Gastrocnemius medialis (tissue), 4 donors: ENCODE data around the gene NOD2. TPM values are rescaled to one million over a fixed set of nuclear protein-coding genes. Genes with fewer than 3 reads are reported as not detected.

Experiments
- ATAC-seq, 2 donors: fragments of 150-250 bp; one replicate each; pipeline ENCODE4 v1.9.1; 2016
- DNase-seq, 2 donors: peaks; one replicate each; pipeline ENCODE4 v3.0.0-alpha.2; 2019
- H3K27ac ChIP-seq, 4 donors: fragments of 200-600 bp; sonication (generic); 1 replicate in 1 of 4; 2 replicates in 3 of 4; pipeline ENCODE4 v1.5.1; 2016 to 2018; ENCODE audit warnings: mild to moderate bottlenecking in 2 of 4, moderate library complexity in 1 of 4
- H3K27me3 ChIP-seq, 3 donors: fragments of 200-600 bp; sonication (generic) in 2 of 3; 1 replicate in 1 of 3; 2 replicates in 2 of 3; pipeline versions ENCODE4 v1.5.1 to v1.6.0; 2016 to 2019; ENCODE audit warnings: mild to moderate bottlenecking in 1 of 3, moderate library complexity in 1 of 3
- H3K36me3 ChIP-seq, 2 donors: fragments of 200-600 bp; sonication (generic) in 1 of 2; one replicate each; pipeline ENCODE4 v1.5.1; 2017 to 2018
- H3K4me1 ChIP-seq, 2 donors: fragments of 200-600 bp; sonication (generic) in 1 of 2; one replicate each; pipeline ENCODE4 v1.5.1; 2016 to 2017; ENCODE audit warnings: mild to moderate bottlenecking in 2 of 2
- H3K4me3 ChIP-seq, 4 donors: fragments of 200-600 bp; sonication (generic) in 3 of 4; 1 replicate in 1 of 4; 2 replicates in 3 of 4; pipeline ENCODE4 v1.5.1; 2016 to 2019; ENCODE audit warnings: mild to moderate bottlenecking in 2 of 4
- H3K9me3 ChIP-seq, 3 donors: fragments of 200-600 bp; sonication (generic) in 2 of 3; 1 replicate in 1 of 3; 2 replicates in 2 of 3; pipeline ENCODE4 v1.5.1; 2016 to 2019
- CTCF ChIP-seq, 5 experiments: fragments of 450-650 bp in 3 of 5; fragments of 200-600 bp in 2 of 5; sonication (generic) in 2 of 5; IDR thresholded peaks in 4 of 5; conservative IDR thresholded peaks in 1 of 5; 1 replicate in 4 of 5; 2 replicates in 1 of 5; pipeline ENCODE4 v1.5.1; 2016 to 2019; ENCODE audit warnings: antibody characterized with exemption in 5 of 5, mild to moderate bottlenecking in 3 of 5, moderate library complexity in 3 of 5
- POLR2A ChIP-seq, 2 donors: fragments of 450-650 bp; IDR thresholded peaks; one replicate each; pipeline ENCODE4 v1.6.1; 2017; ENCODE audit warnings: antibody characterized with exemption in 2 of 2, mild to moderate bottlenecking in 2 of 2, moderate library complexity in 2 of 2
- in situ Hi-C, 4 donors: fragments of 200-750 bp; cut with MboI; loops; one replicate each; pipeline versions ENCODE4 v1.15.0 to v1.8.0; 2017; ENCODE audit warnings: low sequenced_read_pairs in 4 of 4
- intact Hi-C: fragments of 100-400 bp; cut with DNase I; formaldehyde crosslinking; loops from one replicate; pipeline ENCODE4 v1.15.1; 2023; ENCODE audit warnings: low total_unique reads
- total RNA-seq, 4 donors: library from RNA; depleted of rRNA; stranded (reverse); fragments of >200 nt; gene quantifications; one replicate each; pipeline versions ENCODE4 v1.1.0 to v1.2.3, GENCODE V29; 2016

The NOD2 gene
- total RNA-seq, 4 donors from 2014 or later: 0.27 to 2.1 (median 1.7) TPM

GRCh38 chr16:50684823-50685461 is 8.5 kb upstream of the NOD2 start:
- Histone ChIP-seq H3K4me1 (no peaks in the 10 kb centered on the region), H3K36me3 (no peaks in the 10 kb centered on the region), H3K27ac (no peak overlapping the region), H3K27me3 (no peaks in the 10 kb centered on the region), H3K9me3 (no peaks in the 10 kb centered on the region), H3K4me3 (no peak overlapping the region)
- ATAC-seq (no peak), DNase-seq (no peak)
- in situ Hi-C loops (no loop called here), intact Hi-C loops (no loop called here)
- TF ChIP-seq CTCF (IDR thresholded peaks at IDR 0.05 in 4 of 5, conservative IDR thresholded peaks at IDR 0.05 in 1 of 5) (no peak), POLR2A (IDR thresholded peaks at IDR 0.05) (no peak)

- no peaks in the 10 kb centered on the region for H3K9me3 ChIP-seq
- no peaks in the 10 kb centered on the region for H3K36me3 ChIP-seq
- intact Hi-C loops: no loop called here
- no peaks in the 10 kb centered on the region for H3K27me3 ChIP-seq
- DNase-seq (no peak), ATAC-seq (no peak)
- H3K27ac ChIP-seq: no peak overlapping the region
- H3K4me1 ChIP-seq: no peaks in the 10 kb centered on the region
- TF ChIP-seq CTCF (IDR thresholded peaks at IDR 0.05 in 4 of 5, conservative IDR thresholded peaks at IDR 0.05 in 1 of 5): no peak
- TF ChIP-seq POLR2A (IDR thresholded peaks at IDR 0.05): no peak
- no peak overlapping the region for H3K4me3 ChIP-seq
- in situ Hi-C loops: no loop called here
Measured at GRCh38 chr16:50685462-50686063, 7.8 kb upstream of the NOD2 start.

GRCh38 chr16:50688083-50688482 is 5.3 kb upstream of the NOD2 start:
- DNase-seq: no peak
- Histone ChIP-seq H3K4me3 (no peak overlapping the region), H3K27me3 (no peaks in the 10 kb centered on the region), H3K36me3 (no peaks in the 10 kb centered on the region), H3K27ac (no peak overlapping the region), H3K4me1 (no peaks in the 10 kb centered on the region), H3K9me3 (no peaks in the 10 kb centered on the region)
- TF ChIP-seq CTCF (IDR thresholded peaks at IDR 0.05 in 4 of 5, conservative IDR thresholded peaks at IDR 0.05 in 1 of 5): no peak
- no peak for TF ChIP-seq POLR2A (IDR thresholded peaks at IDR 0.05)
- no peak for ATAC-seq
- in situ Hi-C loops: no loop called here
- intact Hi-C loops: no loop called here

- TF ChIP-seq CTCF (IDR thresholded peaks at IDR 0.05 in 4 of 5, conservative IDR thresholded peaks at IDR 0.05 in 1 of 5) (no peak), POLR2A (IDR thresholded peaks at IDR 0.05) (no peak)
- intact Hi-C loops: no loop called here
- Histone ChIP-seq H3K36me3 (no peaks in the 10 kb centered on the region), H3K27ac (no peak overlapping the region), H3K9me3 (no peaks in the 10 kb centered on the region), H3K4me1 (no peaks in the 10 kb centered on the region), H3K27me3 (no peaks in the 10 kb centered on the region), H3K4me3 (no peak overlapping the region)
- DNase-seq (no peak), ATAC-seq (no peak)
- in situ Hi-C loops: no loop called here
Measured at GRCh38 chr16:50688867-50689266, 4.5 kb upstream of the NOD2 start.
